Activated CD4-positive, alpha-beta T cell treated with anti-CD3 and anti-CD28 coated beads, Interleukin-2, amount 10 ng/mL, durations not matched to agents 7 days and 5 days (primary cell): ENCODE results near the gene OR2L8. TPM values are rescaled to one million over a fixed set of nuclear protein-coding genes. Genes with fewer than 3 reads are reported as not detected.
"Not testable (repeated sequence)": the region's sequence is repeated elsewhere in the genome, so short reads cannot be mapped to it uniquely, and the experiment has no call there.

ENCODE experiments used
- CTCF ChIA-PET: fragments of 350-600 bp; sonication (Branson Sonifier 250); formaldehyde crosslinking; loops from one replicate; lab custom pipeline; 2021; ENCODE audit warnings: antibody characterized with exemption; lab: Charles Lee
- POLR2A ChIA-PET: fragments of 350-600 bp; sonication (Branson Sonifier 250); formaldehyde crosslinking; loops from one replicate; lab custom pipeline; 2021; ENCODE audit warnings: antibody characterized with exemption; lab: Charles Lee
- DNase-seq: peaks from one replicate; pipeline ENCODE4 v3.0.0-alpha.2; 2020
- H3K27ac Mint-ChIP-seq: one replicate; pipeline ENCODE4 v1.8.0; 2021; ENCODE audit warnings: mild to moderate bottlenecking, moderate library complexity, mixed read lengths
- H3K27me3 Mint-ChIP-seq: one replicate; pipeline ENCODE4 v1.8.0; 2021; ENCODE audit warnings: mixed read lengths
- H3K36me3 Mint-ChIP-seq: one replicate; pipeline ENCODE4 v1.8.0; 2021; ENCODE audit warnings: low read depth, mixed read lengths
- H3K4me1 Mint-ChIP-seq: one replicate; pipeline ENCODE4 v1.8.0; 2021; ENCODE audit warnings: mixed read lengths
- H3K4me3 Mint-ChIP-seq: one replicate; pipeline ENCODE4 v1.8.0; 2021; ENCODE audit warnings: mild to moderate bottlenecking, moderate library complexity, mixed read lengths
- H3K9me3 Mint-ChIP-seq: one replicate; pipeline ENCODE4 v1.8.0; 2021; ENCODE audit warnings: mixed read lengths
- total RNA-seq, 2 experiments: library from RNA; stranded (reverse); gene quantifications; one replicate each; pipeline ENCODE4 v1.2.3, GENCODE V29; 2021

The OR2L8 gene
- total RNA-seq, 2 experiments from 2014 or later = 0.29 TPM; not detected in 1

GRCh38 chr1:247936415-247936814 is 12.2 kb upstream of the OR2L8 start:
- Mint-ChIP-seq H3K4me1 (peaks cover 5% of the 10 kb centered on the region), H3K27ac (no peak overlapping the region), H3K9me3 (no peaks in the 10 kb centered on the region), H3K36me3 (no peaks in the 10 kb centered on the region), H3K27me3 (no peaks in the 10 kb centered on the region), H3K4me3 (no peak overlapping the region)
- ChIA-PET CTCF (interaction anchor here (1.5 kb wide), 1 partner anchor 10 kb away, joined by 3 read pairs; no protein-coding TSS in a partner anchor), POLR2A (no interaction called here)
- DNase-seq = no peak

DNA sequence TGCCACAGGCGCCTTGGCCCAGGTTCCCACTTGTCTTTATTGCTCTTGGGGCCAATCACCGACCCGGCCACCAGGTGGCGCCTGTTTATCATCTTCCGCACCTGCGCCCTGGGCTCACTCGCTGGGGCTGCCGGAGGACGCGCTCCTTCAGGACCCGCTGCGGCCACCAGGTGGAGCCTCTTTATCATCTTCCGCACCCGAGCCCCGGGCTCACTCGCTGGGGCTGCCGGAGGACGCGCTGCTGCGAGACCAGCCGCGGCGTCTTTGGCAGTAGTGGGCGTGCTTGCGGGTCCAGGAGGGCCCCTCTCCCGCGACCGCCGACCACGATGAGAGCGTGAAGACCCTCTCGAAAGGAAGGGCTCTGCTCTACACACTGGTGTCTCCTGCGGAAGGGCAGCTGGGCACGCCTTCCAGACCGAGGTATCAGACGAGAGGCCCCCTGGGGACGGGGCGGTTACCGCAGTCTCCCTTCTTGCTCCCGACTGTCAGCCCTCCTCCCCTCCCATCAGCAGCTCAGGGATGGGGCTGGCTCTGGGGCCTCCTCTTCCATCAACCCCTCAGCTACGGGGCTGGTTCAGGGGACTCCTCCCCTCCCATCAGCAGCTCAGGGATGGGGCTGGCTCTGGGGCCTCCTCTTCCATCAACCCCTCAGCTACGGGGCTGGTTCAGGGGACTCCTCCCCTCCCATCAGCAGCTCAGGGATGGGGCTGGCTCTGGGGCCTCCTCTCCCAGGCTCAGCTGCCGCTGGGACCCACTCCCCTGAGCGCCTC is 11.5 kb upstream of the OR2L8 start:
- H3K27me3 Mint-ChIP-seq, H3K27ac Mint-ChIP-seq, H3K36me3 Mint-ChIP-seq, H3K4me1 Mint-ChIP-seq, POLR2A ChIA-PET, H3K9me3 Mint-ChIP-seq: not testable (repeated sequence)
- CTCF ChIA-PET = interaction anchor here (1.5 kb wide), 1 partner anchor 10 kb away, joined by 3 read pairs; no protein-coding TSS in a partner anchor
- peak overlapping the region; percentile 79 for H3K4me3 Mint-ChIP-seq
- DNase-seq = peak; percentile 93

- H3K4me1 Mint-ChIP-seq = no peaks in the 10 kb centered on the region
- no peak overlapping the region for H3K4me3 Mint-ChIP-seq
- H3K27me3 Mint-ChIP-seq = peaks cover 1% of the 10 kb centered on the region
- POLR2A ChIA-PET = no interaction called here
- H3K36me3 Mint-ChIP-seq = no peaks in the 10 kb centered on the region
- no peak for DNase-seq
- CTCF ChIA-PET = no interaction called here
- H3K9me3 Mint-ChIP-seq = no peaks in the 10 kb centered on the region
- no peak overlapping the region for H3K27ac Mint-ChIP-seq
These were observed 6.0 kb upstream of the OR2L8 start for GRCh38 chr1:247942624-247943023.

DNA sequence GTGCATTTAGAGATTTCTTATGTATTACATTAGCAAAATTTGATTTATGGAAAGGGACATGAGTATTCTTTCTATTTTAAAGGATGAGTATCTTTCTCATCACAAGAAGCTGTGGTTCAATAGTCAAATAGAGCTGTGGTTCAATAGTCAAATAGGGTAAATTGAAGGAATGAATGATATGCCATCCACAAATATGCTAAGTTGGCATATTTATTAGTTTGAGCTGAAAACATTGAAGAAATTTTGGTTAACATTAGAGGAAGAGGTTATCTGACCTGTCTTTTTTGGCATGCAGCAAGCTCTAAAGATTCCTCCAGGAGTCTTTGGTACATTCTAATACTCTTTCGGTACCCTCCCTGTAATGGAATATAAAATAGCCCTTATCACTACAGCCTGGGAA is 4.8 kb downstream of the OR2L8 start:
- peaks cover 5% of the 10 kb centered on the region for H3K9me3 Mint-ChIP-seq
- ChIA-PET CTCF (no interaction called here), POLR2A (no interaction called here)
- no peak overlapping the region for H3K4me3 Mint-ChIP-seq
- H3K27ac Mint-ChIP-seq = no peak overlapping the region
- DNase-seq = no peak
- H3K4me1 Mint-ChIP-seq = no peaks in the 10 kb centered on the region
- no peaks in the 10 kb centered on the region for H3K36me3 Mint-ChIP-seq
- H3K27me3 Mint-ChIP-seq = no peaks in the 10 kb centered on the region

GRCh38 chr1:247961791-247962190 is 13.1 kb downstream of the OR2L8 start:
- no peak for DNase-seq
- Mint-ChIP-seq H3K27ac (no peak overlapping the region), H3K4me3 (no peak overlapping the region), H3K27me3 (no peaks in the 10 kb centered on the region), H3K36me3 (no peaks in the 10 kb centered on the region), H3K4me1 (peaks cover 1% of the 10 kb centered on the region), H3K9me3 (peaks cover 8% of the 10 kb centered on the region)
- POLR2A ChIA-PET = no interaction called here
- CTCF ChIA-PET = no interaction called here

DNA sequence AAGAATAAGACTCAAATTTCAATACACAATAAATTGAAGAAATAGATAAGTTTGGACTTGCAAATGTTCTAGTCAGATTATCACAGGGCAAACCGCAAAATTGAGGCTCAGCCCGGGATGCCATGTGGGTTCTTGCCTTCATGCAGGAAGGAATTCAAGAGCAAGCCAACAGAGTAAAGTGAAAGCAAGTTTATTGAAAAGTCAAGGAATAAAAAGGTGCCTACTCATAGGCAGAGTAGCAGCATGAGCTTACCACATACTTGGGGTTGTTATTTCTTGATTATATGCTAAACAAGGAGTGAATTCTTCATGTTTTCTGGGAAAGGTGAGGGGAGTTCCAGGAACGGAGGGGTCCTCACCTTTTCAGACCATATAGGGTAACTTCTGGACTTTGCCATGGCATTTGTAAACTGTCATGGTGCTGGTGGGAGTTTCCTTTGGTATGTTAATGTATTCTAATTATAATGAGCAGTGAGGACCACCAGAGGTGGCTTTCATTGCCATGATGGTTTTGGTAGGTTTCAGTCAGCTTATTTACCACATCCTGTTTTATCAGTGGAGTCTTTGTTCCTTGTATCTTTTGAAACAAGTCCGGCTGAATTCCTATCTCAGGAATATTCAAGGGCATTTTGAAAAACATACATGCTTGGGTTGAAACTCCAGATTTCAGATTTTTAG is 14.4 kb downstream of the OR2L8 start:
- H3K4me1 Mint-ChIP-seq = peaks cover 1% of the 10 kb centered on the region
- no peak overlapping the region for H3K4me3 Mint-ChIP-seq
- POLR2A ChIA-PET = no interaction called here
- DNase-seq = no peak
- H3K27me3 Mint-ChIP-seq = no peaks in the 10 kb centered on the region
- no peak overlapping the region for H3K27ac Mint-ChIP-seq
- peaks cover 8% of the 10 kb centered on the region for H3K9me3 Mint-ChIP-seq
- H3K36me3 Mint-ChIP-seq = no peaks in the 10 kb centered on the region
- CTCF ChIA-PET = no interaction called here

GRCh38 chr1:247964933-247965332 is 16.3 kb downstream of the OR2L8 start, which contains the start of gene OR2AK2:
TSS of gene OR2AK2 (plus strand) at chr1:247965233. CDS start at chr1:247965377, 144 bp downstream.
- peaks cover 11% of the 10 kb centered on the region for H3K9me3 Mint-ChIP-seq
- no peak within 1 kb of the TSS for H3K27ac Mint-ChIP-seq
- ChIA-PET POLR2A (no interaction called here), CTCF (no interaction called here)
- H3K4me3 Mint-ChIP-seq = no peak within 1 kb of the TSS
- H3K4me1 Mint-ChIP-seq = peaks cover 1% of the 10 kb centered on the region
- H3K36me3 Mint-ChIP-seq = no peaks in the 10 kb centered on the region
- no peaks in the 10 kb centered on the region for H3K27me3 Mint-ChIP-seq
- no peak for DNase-seq

- Mint-ChIP-seq H3K36me3 (no peaks in the 10 kb centered on the region), H3K4me1 (peaks cover 1% of the 10 kb centered on the region), H3K9me3 (peaks cover 8% of the 10 kb centered on the region), H3K27ac (no peak overlapping the region), H3K27me3 (no peaks in the 10 kb centered on the region), H3K4me3 (no peak overlapping the region)
- POLR2A ChIA-PET = no interaction called here
- DNase-seq = no peak
- CTCF ChIA-PET = no interaction called here
These were observed 18.0 kb downstream of the OR2L8 start for GRCh38 chr1:247966532-247967204.

DNA sequence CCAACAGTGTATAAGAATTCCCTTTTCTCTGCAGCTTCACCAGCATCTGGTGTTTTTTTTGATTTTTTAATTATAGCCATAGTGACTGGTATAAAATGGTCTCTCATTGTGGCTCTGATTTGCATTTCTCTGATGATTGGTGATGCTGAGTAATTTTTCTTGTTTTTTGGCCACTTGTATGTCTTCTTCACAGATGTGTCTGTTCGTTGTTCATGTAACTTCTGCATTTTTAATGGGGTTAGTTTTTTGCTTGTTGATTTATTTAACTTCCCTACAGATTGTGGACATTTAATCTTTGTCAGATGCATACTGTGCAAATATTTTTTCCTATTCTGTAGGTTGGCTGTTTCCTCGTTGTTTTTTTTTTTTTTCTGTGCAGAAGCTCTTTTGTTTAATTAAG is 44.3 kb downstream of the OR2L8 start:
- no peak for DNase-seq
- CTCF ChIA-PET = no interaction called here
- Mint-ChIP-seq H3K4me1 (no peaks in the 10 kb centered on the region), H3K27me3 (no peaks in the 10 kb centered on the region), H3K9me3 (peaks cover 6% of the 10 kb centered on the region), H3K36me3 (no peaks in the 10 kb centered on the region), H3K4me3 (no peak overlapping the region), H3K27ac (no peak overlapping the region)
- POLR2A ChIA-PET = no interaction called here

DNA sequence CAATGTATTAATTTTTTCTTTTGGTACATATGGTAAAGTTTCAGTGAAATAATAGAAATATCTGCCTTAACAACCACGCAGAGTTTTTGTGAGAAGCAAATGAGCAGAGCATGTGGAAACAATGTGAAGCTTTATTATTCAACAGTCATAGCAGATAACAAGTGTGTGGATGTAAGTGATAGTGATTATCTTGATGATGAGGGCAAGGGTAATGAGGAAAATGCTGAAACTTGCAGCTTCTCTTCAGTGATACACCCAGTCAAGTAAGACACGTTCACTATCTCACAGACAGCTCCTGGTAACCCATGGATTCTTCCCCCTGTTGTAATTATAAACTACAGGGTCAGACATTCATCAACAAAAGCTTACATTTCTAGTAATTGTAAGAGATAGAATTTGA is 50.2 kb downstream of the OR2L8 start:
- Mint-ChIP-seq H3K27me3 (no peaks in the 10 kb centered on the region), H3K27ac (no peak overlapping the region), H3K36me3 (no peaks in the 10 kb centered on the region), H3K4me3 (no peak overlapping the region), H3K9me3 (no peaks in the 10 kb centered on the region), H3K4me1 (no peaks in the 10 kb centered on the region)
- CTCF ChIA-PET = interaction anchor here (1.2 kb wide), 1 partner anchor 16 kb away, joined by 3 read pairs; no protein-coding TSS in a partner anchor
- DNase-seq = no peak
- POLR2A ChIA-PET = no interaction called here

Other genes starting within 250 kb of the OR2L8 start
- gene OR6F1, start 232.2 kb upstream of the OR2L8 start, total RNA-seq = not detected
- not detected for gene OR14K1, start 210.2 kb upstream of the OR2L8 start, total RNA-seq
- gene OR14A2, start 200.7 kb upstream of the OR2L8 start, total RNA-seq = not detected
- not detected for gene OR1C1, start 188.3 kb upstream of the OR2L8 start, total RNA-seq
- not detected for gene OR14A16, start 124.7 kb upstream of the OR2L8 start, total RNA-seq
- not detected for gene OR11L1, start 107.0 kb upstream of the OR2L8 start, total RNA-seq
- under 1 TPM; 0.69 to 0.79 TPM for gene TRIM58, start 91.7 kb upstream of the OR2L8 start, total RNA-seq
- under 1 TPM; 0.37 to 0.79 TPM for gene OR2W3, start 53.3 kb upstream of the OR2L8 start, total RNA-seq
- gene OR2T8, start 28.6 kb upstream of the OR2L8 start, total RNA-seq = under 1 TPM; 0.21 to 0.22 TPM
- not detected for gene OR2AJ1, start 24.0 kb upstream of the OR2L8 start, total RNA-seq
- gene OR2AK2, start 16.4 kb downstream of the OR2L8 start, total RNA-seq = not detected
- under 1 TPM in 1 of 2 experiments, not detected in 1; 0.08 TPM for gene OR2L5, start 64.8 kb downstream of the OR2L8 start, total RNA-seq
- gene OR2L2, start 81.2 kb downstream of the OR2L8 start, total RNA-seq = under 1 TPM; 0.12 to 0.19 TPM
- gene OR2L3, start 98.0 kb downstream of the OR2L8 start, total RNA-seq = not detected
- not detected for gene OR2L13, start 146.3 kb downstream of the OR2L8 start, total RNA-seq
- not detected for gene OR2M5, start 196.3 kb downstream of the OR2L8 start, total RNA-seq
- gene OR2M2, start 226.0 kb downstream of the OR2L8 start, total RNA-seq = not detected
- not detected for gene OR2M3, start 248.4 kb downstream of the OR2L8 start, total RNA-seq